SK-N-SH (cell line): ENCODE results near the gene MAPK10. TPM values are rescaled to one million over a fixed set of nuclear protein-coding genes. Genes with fewer than 3 reads are reported as not detected.

Experiments used
- CTCF ChIA-PET: fragments of 300-600, 350-600 bp; formaldehyde crosslinking; extraction: SDS; loops from one replicate; lab custom pipeline; 2021; lab: Yijun Ruan, JAX
- POLR2A ChIA-PET: fragments of 350-600 bp; sonication (Branson Sonifier 250); formaldehyde crosslinking; extraction: SDS; loops from one replicate; lab custom pipeline; 2020; ENCODE audit warnings: antibody characterized with exemption, inconsistent platforms; lab: Yijun Ruan, JAX
- DNase-seq: peaks from one replicate; pipeline ENCODE4 v3.0.0; 2012
- H2AFZ ChIP-seq: fragments of 200-600 bp; sonication (generic); 2 replicates; pipeline ENCODE4 v1.8.1; 2016; ENCODE audit warnings: antibody characterized with exemption, mild to moderate bottlenecking, low read depth
- H3F3A ChIP-seq: fragments of 200-600 bp; sonication (generic); replicated peaks from 2 replicates; pipeline ENCODE3; 2016; ENCODE audit warnings: antibody characterized with exemption, mild to moderate bottlenecking; ENCODE audit not compliant: insufficient read depth
- H3K27ac ChIP-seq, 2 experiments: fragments of 200-500 bp in 1 of 2; fragments of 200-600 bp in 1 of 2; sonication (Bioruptor generic) in 1 of 2; sonication (generic), shearing (Covaris generic) in 1 of 2; 2 replicates each; pipeline versions ENCODE4 v1.5.1 to v1.6.1; 2014 to 2016; ENCODE audit warnings: low read depth in 2 of 2, inconsistent platforms in 1 of 2, low read length in 1 of 2, mild to moderate bottlenecking in 1 of 2, mixed read lengths in 1 of 2
- H3K27me3 ChIP-seq: fragments of 200-600 bp; sonication (generic), shearing (Covaris generic); 2 replicates; pipeline ENCODE4 v1.6.1; 2016; ENCODE audit warnings: mixed run types; ENCODE audit not compliant: insufficient read depth
- H3K36me3 ChIP-seq, 2 experiments: fragments of 200-500 bp in 1 of 2; fragments of 200-600 bp in 1 of 2; sonication (Bioruptor generic) in 1 of 2; sonication (generic) in 1 of 2; replicated peaks in 1 of 2; 2 replicates each; pipeline versions ENCODE3 to v1.5.1; 2014 to 2016; ENCODE audit warnings: low read length in 1 of 2, mild to moderate bottlenecking in 1 of 2; ENCODE audit not compliant: insufficient read depth in 2 of 2, control insufficient read depth in 1 of 2
- H3K4me1 ChIP-seq, 2 experiments: fragments of 200-500 bp in 1 of 2; fragments of 200-600 bp in 1 of 2; sonication (Bioruptor generic) in 1 of 2; sonication (generic), shearing (Covaris generic) in 1 of 2; 2 replicates each; pipeline versions ENCODE4 v1.5.1 to v1.6.1; 2014 to 2016; ENCODE audit warnings: low read depth in 1 of 2, low read length in 1 of 2, mixed run types in 1 of 2; ENCODE audit not compliant: insufficient read depth in 2 of 2, control insufficient read depth in 1 of 2
- H3K4me2 ChIP-seq: fragments of 200-600 bp; sonication (generic), shearing (Covaris generic); 2 replicates; pipeline ENCODE4 v1.6.1; 2017; ENCODE audit warnings: mixed run types
- H3K4me3 ChIP-seq, 2 experiments: fragments of 200-500 bp in 1 of 2; fragments of 200-600 bp in 1 of 2; sonication (Bioruptor generic) in 1 of 2; sonication (generic), shearing (Covaris generic) in 1 of 2; 2 replicates each; pipeline versions ENCODE4 v1.5.1 to v1.8.1; 2014 to 2016; ENCODE audit warnings: low read depth in 2 of 2, inconsistent platforms in 1 of 2, low read length in 1 of 2, mild to moderate bottlenecking in 1 of 2, mixed read lengths in 1 of 2, moderate library complexity in 1 of 2
- H3K79me2 ChIP-seq: fragments of 200-600 bp; sonication (generic); 2 replicates; pipeline ENCODE4 v1.8.1; 2017; ENCODE audit warnings: mild to moderate bottlenecking; ENCODE audit not compliant: insufficient read depth
- H3K9ac ChIP-seq: fragments of 200-600 bp; sonication (generic); 2 replicates; pipeline ENCODE4 v1.6.1; 2017; ENCODE audit warnings: mixed run types
- H3K9me2 ChIP-seq: fragments of 200-600 bp; sonication (generic); 2 replicates; pipeline ENCODE4 v1.6.1; 2017; ENCODE audit warnings: mixed run types
- H3K9me3 ChIP-seq: fragments of 200-600 bp; sonication (generic); 2 replicates; pipeline ENCODE4 v1.6.1; 2017; ENCODE audit warnings: mixed run types, mild to moderate bottlenecking, moderate library complexity
- H4K20me1 ChIP-seq: fragments of 200-600 bp; sonication (generic); 2 replicates; pipeline ENCODE4 v1.6.1; 2017; ENCODE audit warnings: mild to moderate bottlenecking, mixed run types; ENCODE audit not compliant: insufficient read depth
- CHD2 ChIP-seq: fragments of 150-350 bp; IDR thresholded peaks from 2 replicates; pipeline ENCODE4 v1.6.1; 2018; ENCODE audit warnings: low read length; ENCODE audit not compliant: partially characterized antibody
- FOXJ3 ChIP-seq: sonication (generic); formaldehyde crosslinking; IDR thresholded peaks from 2 replicates; pipeline ENCODE4 v1.5.1; 2020; ENCODE audit warnings: mild to moderate bottlenecking, missing genetic modification reagents
- GABPA ChIP-seq: IDR thresholded peaks from 2 replicates; pipeline ENCODE4 v1.4.0; 2012; ENCODE audit warnings: low read depth, mild to moderate bottlenecking
- IRF3 ChIP-seq: fragments of 150-350 bp; IDR thresholded peaks from 2 replicates; pipeline ENCODE4 v1.6.1; 2016; ENCODE audit warnings: mild to moderate bottlenecking, low read depth, low read length
- MEF2A ChIP-seq: IDR thresholded peaks from 2 replicates; pipeline ENCODE4 v1.4.0; 2012; ENCODE audit warnings: low read depth, borderline replicate concordance
- MXI1 ChIP-seq: IDR thresholded peaks from 2 replicates; pipeline ENCODE4 v1.6.1; 2012; ENCODE audit warnings: mild to moderate bottlenecking, low read depth, low read length, improper control_type of control experiment
- NFIC ChIP-seq: IDR thresholded peaks from 2 replicates; pipeline ENCODE4 v1.4.0; 2012; ENCODE audit warnings: borderline replicate concordance
- RAD21 ChIP-seq: IDR thresholded peaks from 2 replicates; pipeline ENCODE4 v1.6.1; 2012; ENCODE audit warnings: mild to moderate bottlenecking, low read length
- RCOR1 ChIP-seq: fragments of 150-350 bp; IDR thresholded peaks from 2 replicates; pipeline ENCODE4 v1.6.1; 2017; ENCODE audit warnings: antibody characterized with exemption, low read length
- RXRA ChIP-seq: IDR thresholded peaks from 2 replicates; pipeline ENCODE4 v1.4.0; 2012; ENCODE audit warnings: low read depth, mild to moderate bottlenecking, borderline replicate concordance
- SMC3 ChIP-seq: IDR thresholded peaks from 2 replicates; pipeline ENCODE4 v1.6.1; 2012; ENCODE audit warnings: low read depth, low read length, improper control_type of control experiment
- TAF1 ChIP-seq: IDR thresholded peaks from 2 replicates; pipeline ENCODE4 v1.6.1; 2012; ENCODE audit warnings: low read depth, mild to moderate bottlenecking, low read length, moderate library complexity, borderline replicate concordance
- TCF12 ChIP-seq: IDR thresholded peaks from 2 replicates; pipeline ENCODE4 v1.4.0; 2012
- USF1 ChIP-seq: IDR thresholded peaks from 2 replicates; pipeline ENCODE4 v1.4.0; 2012; ENCODE audit warnings: low read depth, borderline replicate concordance
- YY1 ChIP-seq: IDR thresholded peaks from 2 replicates; pipeline ENCODE4 v1.4.0; 2012; ENCODE audit warnings: low read depth, mild to moderate bottlenecking
- WGBS: methylation state at CpG from one replicate; pipeline ENCODE4 v1.1.6; 2017; ENCODE audit warnings: low lambda C conversion rate; 5-methylcytosine and 5-hydroxymethylcytosine counted together
- polyA plus RNA-seq, 3 experiments: library from polyadenylated mRNA; depleted of rRNA; stranded (reverse); fragments of >200 nt; gene quantifications; 2 replicates each; pipeline ENCODE4 v1.2.3, GENCODE V29; 2012
- TF ChIP-seq, protein P1 (sequence below): IDR thresholded peaks from 2 replicates; pipeline ENCODE4; 2012
- TF ChIP-seq, protein P2 (sequence below): IDR thresholded peaks from 2 replicates; pipeline ENCODE4 v1.4.0; 2012; ENCODE audit warnings: low read depth, borderline replicate concordance

MAPK10 gene
- polyA plus RNA-seq, 1 of the 3 experiments (the other 2 are of a cell fraction), result 8.1 TPM

DNA sequence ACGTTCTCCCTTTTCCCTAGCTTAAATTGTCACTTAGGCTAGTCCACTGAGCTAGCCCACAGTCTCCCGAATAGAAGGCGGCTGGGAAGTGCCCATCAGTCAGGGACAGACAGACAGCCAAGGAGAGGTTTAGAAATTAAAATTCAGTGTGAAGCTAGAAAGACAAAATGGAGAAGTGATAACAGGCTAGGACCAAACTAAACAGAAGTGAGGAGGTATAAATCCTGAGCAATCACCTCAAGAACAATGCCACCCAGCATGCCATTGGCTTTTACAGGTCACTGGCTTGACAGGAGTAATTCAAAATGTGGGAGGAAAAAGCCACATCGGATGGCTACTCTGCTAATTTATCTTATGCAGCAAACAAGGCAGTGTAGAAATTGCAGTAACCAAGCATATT lies 138.9 kb downstream of the MAPK10 start:
- DNase-seq, result no peak
- no peak overlapping the region for H3K4me3 ChIP-seq
- H4K20me1 ChIP-seq, result no peaks in the 10 kb centered on the region
- no peaks in the 10 kb centered on the region for H3K27me3 ChIP-seq
- H3K9me2 ChIP-seq, result no peaks in the 10 kb centered on the region
- no peaks in the 10 kb centered on the region for H3K36me3 ChIP-seq
- H3K79me2 ChIP-seq, result no peaks in the 10 kb centered on the region
- H3K27ac ChIP-seq, result no peak overlapping the region
- ChIA-PET CTCF (no interaction called here), POLR2A (no interaction called here)
- no peaks in the 10 kb centered on the region; the same call in 1 of the 2 replicates for H3K9me3 ChIP-seq
- WGBS, result 96% methylated on average over 4 of the region's 4 CpGs
- H2AFZ ChIP-seq, result no peak overlapping the region
- H3K4me2 ChIP-seq, result no peak overlapping the region
- TF ChIP-seq YY1 (no peak), RCOR1 (no peak), IRF3 (no peak), USF1 (no peak), MXI1 (no peak), CHD2 (no peak), RXRA (no peak), TCF12 (no peak), SMC3 (no peak), FOXJ3 (CRISPR knock-in tag) (no peak), NFIC (no peak), MEF2A (no peak), RAD21 (no peak), GABPA (no peak), TAF1 (no peak)
- TF ChIP-seq, protein P1, sequence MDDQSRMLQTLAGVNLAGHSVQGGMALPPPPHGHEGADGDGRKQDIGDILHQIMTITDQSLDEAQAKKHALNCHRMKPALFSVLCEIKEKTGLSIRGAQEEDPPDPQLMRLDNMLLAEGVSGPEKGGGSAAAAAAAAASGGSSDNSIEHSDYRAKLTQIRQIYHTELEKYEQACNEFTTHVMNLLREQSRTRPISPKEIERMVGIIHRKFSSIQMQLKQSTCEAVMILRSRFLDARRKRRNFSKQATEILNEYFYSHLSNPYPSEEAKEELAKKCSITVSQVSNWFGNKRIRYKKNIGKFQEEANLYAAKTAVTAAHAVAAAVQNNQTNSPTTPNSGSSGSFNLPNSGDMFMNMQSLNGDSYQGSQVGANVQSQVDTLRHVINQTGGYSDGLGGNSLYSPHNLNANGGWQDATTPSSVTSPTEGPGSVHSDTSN, result no peak
- TF ChIP-seq, protein P2, sequence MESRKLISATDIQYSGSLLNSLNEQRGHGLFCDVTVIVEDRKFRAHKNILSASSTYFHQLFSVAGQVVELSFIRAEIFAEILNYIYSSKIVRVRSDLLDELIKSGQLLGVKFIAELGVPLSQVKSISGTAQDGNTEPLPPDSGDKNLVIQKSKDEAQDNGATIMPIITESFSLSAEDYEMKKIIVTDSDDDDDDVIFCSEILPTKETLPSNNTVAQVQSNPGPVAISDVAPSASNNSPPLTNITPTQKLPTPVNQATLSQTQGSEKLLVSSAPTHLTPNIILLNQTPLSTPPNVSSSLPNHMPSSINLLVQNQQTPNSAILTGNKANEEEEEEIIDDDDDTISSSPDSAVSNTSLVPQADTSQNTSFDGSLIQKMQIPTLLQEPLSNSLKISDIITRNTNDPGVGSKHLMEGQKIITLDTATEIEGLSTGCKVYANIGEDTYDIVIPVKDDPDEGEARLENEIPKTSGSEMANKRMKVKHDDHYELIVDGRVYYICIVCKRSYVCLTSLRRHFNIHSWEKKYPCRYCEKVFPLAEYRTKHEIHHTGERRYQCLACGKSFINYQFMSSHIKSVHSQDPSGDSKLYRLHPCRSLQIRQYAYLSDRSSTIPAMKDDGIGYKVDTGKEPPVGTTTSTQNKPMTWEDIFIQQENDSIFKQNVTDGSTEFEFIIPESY, result no peak
- peaks cover 6% of the 10 kb centered on the region for H3F3A ChIP-seq
- peaks cover 0 to 6% of the 10 kb centered on the region in 2 experiments; a peak in 2 of 4 replicates for H3K4me1 ChIP-seq
- H3K9ac ChIP-seq, result no peak overlapping the region
